H1 (cell line): ENCODE measurements around the gene GPC3. TPM values are rescaled to one million over a fixed set of nuclear protein-coding genes. Genes with fewer than 3 reads are reported as not detected.

ENCODE experiments used
- CTCF ChIA-PET: fragments of 300-600 bp; sonication (Branson Sonifier 250); formaldehyde crosslinking; loops from one replicate; lab custom pipeline; 2021; ENCODE audit not compliant: partially characterized antibody; lab: Charles Lee
- POLR2A ChIA-PET: fragments of 300-600 bp; sonication (Branson Sonifier 250); formaldehyde crosslinking; loops from one replicate; lab custom pipeline; 2021; ENCODE audit warnings: inconsistent platforms; ENCODE audit not compliant: partially characterized antibody; lab: Charles Lee
- DNase-seq, 2 experiments: peaks; one replicate each; pipeline versions ENCODE4 v3.0.0 to v3.0.0-alpha.2; 2010 to 2022; ENCODE audit warnings: low spot score in 2 of 2, low read depth in 1 of 2, mixed read lengths in 1 of 2
- FAIRE-seq: peaks from 2 replicates; lab custom pipeline; 2011; peaks lifted over from hg19 to GRCh38; lab: Jason Lieb, UNC
- H2AFZ ChIP-seq: 2 replicates; pipeline ENCODE4 v1.8.1; 2012; ENCODE audit warnings: low read length, inconsistent platforms
- H2AK5ac ChIP-seq: 2 replicates; pipeline ENCODE4 v1.6.1; 2013; ENCODE audit warnings: low read depth, low read length
- H2BK120ac ChIP-seq: replicated peaks from 2 replicates; pipeline ENCODE3; 2013; ENCODE audit warnings: low read depth, low read length, inconsistent platforms
- H2BK12ac ChIP-seq: 2 replicates; pipeline ENCODE4 v1.6.1; 2013; ENCODE audit warnings: low read depth, low read length
- H2BK15ac ChIP-seq: 2 replicates; pipeline ENCODE4 v1.6.1; 2013; ENCODE audit warnings: low read length
- H2BK20ac ChIP-seq: 2 replicates; pipeline ENCODE4 v1.6.1; 2013; ENCODE audit warnings: low read length
- H2BK5ac ChIP-seq: 2 replicates; pipeline ENCODE4 v1.6.1; 2013; ENCODE audit warnings: low read depth, low read length
- H3K14ac ChIP-seq: 2 replicates; pipeline ENCODE4 v1.6.1; 2013; ENCODE audit warnings: inconsistent platforms; ENCODE audit not compliant: insufficient read length
- H3K18ac ChIP-seq: 2 replicates; pipeline ENCODE4 v1.6.1; 2013; ENCODE audit warnings: low read length; ENCODE audit errors: extremely low read depth
- H3K23ac ChIP-seq: 2 replicates; pipeline ENCODE4 v1.6.1; 2013; ENCODE audit warnings: inconsistent platforms; ENCODE audit not compliant: insufficient read length
- H3K23me2 ChIP-seq: 2 replicates; pipeline ENCODE4 v1.6.1; 2013; ENCODE audit warnings: low read depth, low read length
- H3K27ac ChIP-seq: 2 replicates; pipeline ENCODE4 v1.6.1; 2011; ENCODE audit warnings: low read depth, low read length, inconsistent platforms
- H3K27me3 ChIP-seq, 4 experiments: replicated peaks in 1 of 4; 1 replicate in 1 of 4; 2 replicates in 3 of 4; pipeline versions ENCODE4 v1.6.1 to v1.8.1; 2011 to 2013; ENCODE audit warnings: low read length in 3 of 4, mild to moderate bottlenecking in 3 of 4, inconsistent platforms in 2 of 4, mixed read lengths in 2 of 4, moderate library complexity in 1 of 4; ENCODE audit not compliant: control insufficient read depth in 3 of 4, insufficient read depth in 3 of 4; ENCODE audit errors: extremely low read depth in 1 of 4
- H3K36me3 ChIP-seq, 4 experiments: 2 replicates each; pipeline versions ENCODE4 v1.6.1 to v1.8.1; 2011 to 2013; ENCODE audit warnings: mild to moderate bottlenecking in 4 of 4, low read length in 3 of 4, moderate library complexity in 2 of 4, control low read depth in 1 of 4, inconsistent platforms in 1 of 4; ENCODE audit not compliant: insufficient read depth in 4 of 4, control insufficient read depth in 2 of 4
- H3K4ac ChIP-seq: replicated peaks from 2 replicates; pipeline ENCODE3; 2013; ENCODE audit warnings: low read length, low read depth, mixed read lengths, inconsistent platforms; ENCODE audit not compliant: insufficient read length
- H3K4me1 ChIP-seq, 4 experiments: replicated peaks in 1 of 4; 1 replicate in 1 of 4; 2 replicates in 3 of 4; pipeline versions ENCODE4 v1.6.1 to v1.8.1; 2011 to 2013; ENCODE audit warnings: low read length in 3 of 4, inconsistent platforms in 2 of 4, mixed read lengths in 1 of 4; ENCODE audit not compliant: insufficient read depth in 4 of 4, control insufficient read depth in 3 of 4
- H3K4me2 ChIP-seq, 2 experiments: 2 replicates each; pipeline versions ENCODE4 v1.6.1 to v1.8.1; 2011 to 2013; ENCODE audit warnings: low read depth in 2 of 2, low read length in 2 of 2, control low read depth in 1 of 2, inconsistent platforms in 1 of 2, mild to moderate bottlenecking in 1 of 2; ENCODE audit not compliant: insufficient read depth in 1 of 2
- H3K4me3 ChIP-seq, 4 experiments: fragments of 200-600, 300-600 bp in 1 of 4; sonication (generic), shearing (Covaris generic), sonication (Bioruptor Twin) in 1 of 4; 2 replicates each; pipeline versions ENCODE4 v1.5.1 to v1.8.1; 2011 to 2016; ENCODE audit warnings: low read length in 4 of 4, low read depth in 3 of 4, control low read depth in 2 of 4, inconsistent platforms in 2 of 4, mild to moderate bottlenecking in 2 of 4, mixed read lengths in 1 of 4, moderate library complexity in 1 of 4; ENCODE audit not compliant: insufficient read depth in 2 of 4; ENCODE audit errors: extremely low read depth in 1 of 4
- H3K56ac ChIP-seq: replicated peaks from 2 replicates; pipeline ENCODE3; 2013; ENCODE audit warnings: low read depth, mild to moderate bottlenecking, mixed read lengths, low read length, inconsistent platforms; ENCODE audit not compliant: insufficient read length
- H3K79me1 ChIP-seq: 2 replicates; pipeline ENCODE4 v1.6.1; 2013; ENCODE audit warnings: low read depth, low read length, control low read depth
- H3K79me2 ChIP-seq, 2 experiments: 2 replicates each; pipeline versions ENCODE4 v1.6.1 to v1.8.1; 2012 to 2013; ENCODE audit warnings: low read length in 2 of 2, mild to moderate bottlenecking in 2 of 2, inconsistent platforms in 1 of 2; ENCODE audit not compliant: insufficient read depth in 2 of 2, control insufficient read depth in 1 of 2
- H3K9ac ChIP-seq, 4 experiments: replicated peaks in 1 of 4; 1 replicate in 1 of 4; 2 replicates in 3 of 4; pipeline versions ENCODE4 v1.6.1 to v1.8.1; 2011 to 2013; ENCODE audit warnings: low read depth in 3 of 4, low read length in 3 of 4, control low read depth in 2 of 4, mild to moderate bottlenecking in 2 of 4, moderate library complexity in 2 of 4, inconsistent platforms in 1 of 4; ENCODE audit errors: extremely low read depth in 1 of 4
- H3K9me3 ChIP-seq, 2 experiments: 2 replicates each; pipeline versions ENCODE4 v1.6.1 to v1.8.1; 2012 to 2013; ENCODE audit warnings: mild to moderate bottlenecking in 2 of 2, moderate library complexity in 2 of 2, control low read depth in 1 of 2, inconsistent platforms in 1 of 2, low read depth in 1 of 2, low read length in 1 of 2, mixed read lengths in 1 of 2; ENCODE audit not compliant: insufficient read depth in 2 of 2
- H4K20me1 ChIP-seq, 2 experiments: replicated peaks in 1 of 2; 2 replicates each; pipeline versions ENCODE3 to v1.8.1; 2011 to 2013; ENCODE audit warnings: inconsistent platforms in 2 of 2, low read length in 2 of 2, mild to moderate bottlenecking in 1 of 2; ENCODE audit not compliant: insufficient read depth in 2 of 2, control insufficient read depth in 1 of 2
- H4K5ac ChIP-seq: 2 replicates; pipeline ENCODE4 v1.6.1; 2013; ENCODE audit warnings: low read length, low read depth, mixed read lengths, inconsistent platforms; ENCODE audit not compliant: insufficient read length
- H4K8ac ChIP-seq: 2 replicates; pipeline ENCODE4 v1.8.0; 2013; ENCODE audit warnings: mild to moderate bottlenecking, moderate library complexity, low read length, inconsistent platforms; ENCODE audit not compliant: insufficient read depth; ENCODE audit errors: extremely low read depth
- H4K91ac ChIP-seq: replicated peaks from 2 replicates; pipeline ENCODE3; 2013; ENCODE audit warnings: low read length, mixed read lengths, inconsistent platforms; ENCODE audit not compliant: insufficient read length
- CBX5 ChIP-seq: fragments of 300-800, 300-1000 bp; sonication (generic); IDR thresholded peaks from 2 replicates; pipeline ENCODE4 v1.7.1; 2016; ENCODE audit warnings: antibody characterized with exemption, low read length, low read depth
- CBX8 ChIP-seq: fragments of 300-800, 300-1000 bp; sonication (generic); IDR thresholded peaks from 2 replicates; pipeline ENCODE4 v1.7.1; 2016; ENCODE audit warnings: low read depth, low read length, borderline replicate concordance
- CHD1 ChIP-seq: IDR thresholded peaks from 2 replicates; pipeline ENCODE4 v1.6.1; 2012; ENCODE audit warnings: low read depth, low read length, improper control_type of control experiment
- CTBP2 ChIP-seq: IDR thresholded peaks from 2 replicates; pipeline ENCODE4 v1.7.0; 2011; ENCODE audit warnings: borderline replicate concordance, mild to moderate bottlenecking, moderate library complexity, mixed read lengths, low read length; ENCODE audit not compliant: insufficient read depth, insufficient read length
- GTF2F1 ChIP-seq: IDR thresholded peaks from 2 replicates; pipeline ENCODE4 v1.6.1; 2012; ENCODE audit warnings: low read depth, low read length, improper control_type of control experiment, borderline replicate concordance
- HDAC2 ChIP-seq, 2 experiments: fragments of 300-600 bp in 1 of 2; sonication (generic) in 1 of 2; IDR thresholded peaks; 2 replicates each; pipeline ENCODE4 v1.6.1; 2011 to 2012; ENCODE audit warnings: low read depth in 2 of 2, low read length in 2 of 2, mild to moderate bottlenecking in 2 of 2, moderate library complexity in 2 of 2, borderline replicate concordance in 1 of 2, inconsistent platforms in 1 of 2
- JUND ChIP-seq: IDR thresholded peaks from 2 replicates; pipeline ENCODE4 v1.6.1; 2011; ENCODE audit warnings: mild to moderate bottlenecking, improper control_type of control experiment, low read length
- MAFK ChIP-seq: IDR thresholded peaks from 2 replicates; pipeline ENCODE4 v1.6.1; 2012; ENCODE audit warnings: low read depth, mild to moderate bottlenecking, improper control_type of control experiment, low read length
- POLR2A ChIP-seq, 2 experiments: IDR thresholded peaks; 1 replicate in 1 of 2; 2 replicates in 1 of 2; pipeline ENCODE4 v1.6.1; 2011; ENCODE audit warnings: low read depth in 2 of 2, low read length in 2 of 2, mild to moderate bottlenecking in 2 of 2; ENCODE audit errors: control extremely low read depth in 1 of 2
- SP1 ChIP-seq: IDR thresholded peaks from 2 replicates; pipeline ENCODE4 v1.6.1; 2011; ENCODE audit warnings: low read depth, low read length
- SP2 ChIP-seq: IDR thresholded peaks from 2 replicates; pipeline ENCODE4 v1.6.1; 2012; ENCODE audit warnings: mild to moderate bottlenecking, low read length, inconsistent platforms
- SP4 ChIP-seq: IDR thresholded peaks from 2 replicates; pipeline ENCODE4 v1.6.1; 2012; ENCODE audit warnings: low read length, inconsistent platforms
- TAF1 ChIP-seq: IDR thresholded peaks from 2 replicates; pipeline ENCODE4 v1.6.1; 2011; ENCODE audit warnings: mild to moderate bottlenecking, low read depth, low read length
- TEAD4 ChIP-seq: IDR thresholded peaks from 2 replicates; pipeline ENCODE4 v1.6.1; 2012; ENCODE audit warnings: low read depth, low read length, inconsistent platforms, mixed read lengths
- WGBS, 2 experiments: shearing (Covaris generic) in 1 of 2; methylation state at CpG; one replicate each; pipeline versions ENCODE4 v1.1.6 to v1.1.7; 2013 to 2015; ENCODE audit warnings: low lambda C conversion rate in 2 of 2, mixed read lengths in 2 of 2, inconsistent platforms in 1 of 2, low coverage in 1 of 2, missing lambda C conversion rate in 1 of 2; ENCODE audit not compliant: insufficient replicate concordance in 2 of 2, insufficient coverage in 1 of 2, insufficient read length in 1 of 2; ENCODE audit errors: extremely low coverage in 1 of 2, missing lambda C conversion rate in 1 of 2; 5-methylcytosine and 5-hydroxymethylcytosine counted together
- polyA plus RNA-seq, 7 experiments: library from polyadenylated mRNA; depleted of rRNA in 3 of 7; stranded (reverse) in 5 of 7; unstranded in 2 of 7; fragments of >200 nt in 5 of 7; fragments of 200-250 nt in 2 of 7; gene quantifications; 1 replicate in 5 of 7; 2 replicates in 1 of 7; 4 replicates in 1 of 7; pipeline versions ENCODE4 v1.2.1 to v1.2.3, GENCODE V29; 2011 to 2013; ENCODE audit warnings: missing spikeins in 2 of 7, mixed read lengths in 2 of 7
- total RNA-seq: library from RNA; stranded (reverse); fragmentation: NEBNext Ultra II Directional; extraction: Animal tissue kit (Norgen Biotek cat#: 25700); gene quantifications from 2 replicates; pipeline ENCODE4 v1.2.1, GENCODE V29; 2021
- TF ChIP-seq, protein P1 (sequence below): IDR thresholded peaks from 2 replicates; pipeline ENCODE4 v1.6.1; 2011; ENCODE audit warnings: low read length, improper control_type of control experiment

The GPC3 gene
- total and polyA plus RNA-seq, 2 of the 8 experiments (the other 6 are each of a cell fraction or from before 2014, with no cell fraction given) = 64.8 to 71.9 TPM

DNA sequence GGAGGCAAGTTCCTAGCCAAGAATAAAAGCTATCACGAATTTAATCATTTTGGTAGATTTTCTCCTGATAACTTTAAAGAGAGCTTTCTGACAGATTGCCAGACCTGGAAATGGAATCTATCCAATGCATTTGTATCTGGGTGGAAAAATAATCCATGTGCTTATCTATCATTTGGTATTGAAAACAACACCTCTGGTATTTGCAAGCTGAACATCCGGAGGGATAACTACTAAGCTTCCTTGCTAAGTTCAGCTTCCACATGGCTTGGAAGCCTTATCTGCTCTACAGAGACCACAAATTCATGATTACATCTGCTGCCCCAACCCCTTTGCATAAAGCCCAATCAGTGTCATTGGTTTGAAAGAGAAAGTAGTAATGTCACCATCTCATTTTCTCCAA, 230.7 kb downstream of the GPC3 start:
- H3K56ac ChIP-seq = no peak overlapping the region
- H3K9ac ChIP-seq = no peak overlapping the region
- no peak overlapping the region for H2BK5ac ChIP-seq
- H3K4me3 ChIP-seq = no peak overlapping the region
- H3K27me3 ChIP-seq = no peaks in the 10 kb centered on the region
- CTCF ChIA-PET = no interaction called here
- H4K20me1 ChIP-seq = no peaks in the 10 kb centered on the region
- no peak for DNase-seq
- H2BK12ac ChIP-seq = no peak overlapping the region
- H3K23ac ChIP-seq = no peak overlapping the region
- H4K91ac ChIP-seq = no peak overlapping the region
- no peaks in the 10 kb centered on the region for H3K4me1 ChIP-seq
- no peak overlapping the region for H2BK120ac ChIP-seq
- H3K79me2 ChIP-seq = no peaks in the 10 kb centered on the region
- 87% methylated on average over 2 of the region's 2 CpGs; no CpG with 5 or more reads in 1 of the 2 experiments for WGBS, 2 experiments
- H2BK15ac ChIP-seq = no peak overlapping the region
- H4K5ac ChIP-seq = no peak overlapping the region
- no peak for FAIRE-seq
- H3K14ac ChIP-seq = no peak overlapping the region
- H3K4ac ChIP-seq = no peak overlapping the region
- POLR2A ChIA-PET = no interaction called here
- no peak overlapping the region for H4K8ac ChIP-seq
- no peaks in the 10 kb centered on the region for H3K23me2 ChIP-seq
- H3K9me3 ChIP-seq = no peaks in the 10 kb centered on the region
- H2BK20ac ChIP-seq = no peak overlapping the region
- H3K36me3 ChIP-seq = no peaks in the 10 kb centered on the region
- H3K4me2 ChIP-seq = no peak overlapping the region
- H3K18ac ChIP-seq = no peak overlapping the region
- H2AK5ac ChIP-seq = no peak overlapping the region
- H2AFZ ChIP-seq = no peak overlapping the region
- H3K79me1 ChIP-seq = no peaks in the 10 kb centered on the region
- no peak overlapping the region for H3K27ac ChIP-seq
- no peak for TF ChIP-seq GTF2F1
- TF ChIP-seq TAF1 = no peak
- TF ChIP-seq, protein P1, sequence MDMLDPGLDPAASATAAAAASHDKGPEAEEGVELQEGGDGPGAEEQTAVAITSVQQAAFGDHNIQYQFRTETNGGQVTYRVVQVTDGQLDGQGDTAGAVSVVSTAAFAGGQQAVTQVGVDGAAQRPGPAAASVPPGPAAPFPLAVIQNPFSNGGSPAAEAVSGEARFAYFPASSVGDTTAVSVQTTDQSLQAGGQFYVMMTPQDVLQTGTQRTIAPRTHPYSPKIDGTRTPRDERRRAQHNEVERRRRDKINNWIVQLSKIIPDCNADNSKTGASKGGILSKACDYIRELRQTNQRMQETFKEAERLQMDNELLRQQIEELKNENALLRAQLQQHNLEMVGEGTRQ = no peak
- no peak for TF ChIP-seq TEAD4
- TF ChIP-seq CTBP2 = no peak
- no peak for TF ChIP-seq SP2
- no peak for TF ChIP-seq POLR2A (IDR thresholded peaks at IDR 0.05; ENCODE audit: control extremely low read depth in 1 of 2, low read depth in 2 of 2, low read length in 2 of 2)
- no peak for TF ChIP-seq SP4
- no peak for TF ChIP-seq CBX5
- no peak for TF ChIP-seq JUND
- no peak for TF ChIP-seq SP1
- TF ChIP-seq HDAC2 (IDR thresholded peaks at IDR 0.05; ENCODE audit: borderline replicate concordance in 1 of 2, low read depth in 2 of 2, low read length in 2 of 2) = no peak
- TF ChIP-seq CHD1 = no peak
- TF ChIP-seq CBX8 = no peak
- TF ChIP-seq MAFK = no peak
